Smooth muscle cell (in vitro differentiated cells): ENCODE measurements around the gene NPPB. TPM values are rescaled to one million over a fixed set of nuclear protein-coding genes. Genes with fewer than 3 reads are reported as not detected.
A peak's percentile ranks its signal among the peaks of the same experiment; 100 is the strongest.

ENCODE experiments used
- DNase-seq: peaks from one replicate; lab custom pipeline; 2025; ENCODE audit not compliant: unreplicated experiment; lab: John Stamatoyannopoulos, UW
- H2AFZ ChIP-seq: fragments of 200-600 bp; sonication (generic); 2 replicates; pipeline ENCODE4 v1.6.0; 2016; ENCODE audit warnings: antibody characterized with exemption, low read depth, mild to moderate bottlenecking
- H3F3A ChIP-seq: fragments of 200-600 bp; sonication (generic); 2 replicates; pipeline ENCODE4 v1.6.0; 2017; ENCODE audit warnings: antibody characterized with exemption, low read depth
- H3K27ac ChIP-seq: fragments of 200-600 bp; sonication (generic); 2 replicates; pipeline ENCODE4 v1.5.1; 2016; ENCODE audit warnings: low read depth, mild to moderate bottlenecking
- H3K27me3 ChIP-seq: fragments of 200-600 bp; sonication (generic); 2 replicates; pipeline ENCODE4 v1.6.1; 2016; ENCODE audit warnings: low read depth, mild to moderate bottlenecking
- H3K36me3 ChIP-seq: fragments of 200-600 bp; sonication (generic); 2 replicates; pipeline ENCODE4 v1.5.1; 2016; ENCODE audit warnings: low read depth
- H3K4me1 ChIP-seq: fragments of 200-600 bp; sonication (generic); 2 replicates; pipeline ENCODE4 v1.5.1; 2016; ENCODE audit warnings: low read depth
- H3K4me2 ChIP-seq: fragments of 200-600 bp; sonication (generic); 2 replicates; pipeline ENCODE4 v1.6.0; 2016; ENCODE audit warnings: mild to moderate bottlenecking
- H3K4me3 ChIP-seq: fragments of 200-600 bp; sonication (generic); 2 replicates; pipeline ENCODE4 v1.5.1; 2016; ENCODE audit warnings: mild to moderate bottlenecking
- H3K79me2 ChIP-seq: fragments of 200-600 bp; sonication (generic); 2 replicates; pipeline ENCODE4 v1.6.0; 2016; ENCODE audit warnings: low read depth, mild to moderate bottlenecking
- H3K9ac ChIP-seq: fragments of 200-600 bp; sonication (generic); 2 replicates; pipeline ENCODE4 v1.6.0; 2016; ENCODE audit warnings: low read depth
- H3K9me3 ChIP-seq: fragments of 200-600 bp; sonication (generic); replicated peaks from 2 replicates; pipeline ENCODE4 v1.5.1; 2016; ENCODE audit warnings: low read depth
- H4K20me1 ChIP-seq: fragments of 200-600 bp; sonication (generic); 2 replicates; pipeline ENCODE4 v1.6.0; 2016; ENCODE audit warnings: low read depth
- CTCF ChIP-seq: fragments of 200-600 bp; sonication (generic); IDR thresholded peaks from 2 replicates; pipeline ENCODE4 v1.5.1; 2017; ENCODE audit warnings: borderline replicate concordance, mild to moderate bottlenecking, antibody characterized with exemption; ENCODE audit not compliant: insufficient read depth, poor library complexity, severe bottlenecking
- WGBS: methylation state at CpG from one replicate; pipeline ENCODE4 v1.1.7; 2016; ENCODE audit warnings: low lambda C conversion rate; 5-methylcytosine and 5-hydroxymethylcytosine counted together
- polyA plus RNA-seq: library from polyadenylated mRNA; unstranded; fragments of >200 nt; fragmentation: Nextera tagmentation; extraction: Ambion mirVana; gene quantifications from 2 replicates; pipeline ENCODE4 v1.2.1, GENCODE V29; 2016
- total RNA-seq: library from RNA; depleted of rRNA; stranded (reverse); fragments of >200 nt; gene quantifications from 2 replicates; pipeline ENCODE4 v1.2.3, GENCODE V29; 2014

NPPB gene
- 6.7 and 9.5 TPM in 2 replicates for total RNA-seq
- polyA plus RNA-seq = 9.6 and 12.2 TPM in 2 replicates

- Histone ChIP-seq H3K4me2 (peak within 1 kb of the TSS; percentile 16), H3K4me1 (no peaks in the 10 kb centered on the region), H4K20me1 (no peaks in the 10 kb centered on the region), H3K4me3 (no peak within 1 kb of the TSS), H2AFZ (no peak within 1 kb of the TSS), H3K9ac (no peak within 1 kb of the TSS), H3K36me3 (no peaks in the 10 kb centered on the region), H3K27me3 (peaks cover 33% of the 10 kb centered on the region), H3F3A (no peaks in the 10 kb centered on the region), H3K27ac (no peak within 1 kb of the TSS), H3K79me2 (no peaks in the 10 kb centered on the region), H3K9me3 (no peaks in the 10 kb centered on the region)
- WGBS = 27% methylated on average over 16 of the region's 16 CpGs
- TF ChIP-seq CTCF = no peak
- DNase-seq = no peak
Measured at GRCh38 chr1:11858613-11858967, at the start of gene NPPB. Gene NPPB (minus strand): TSS chr1:11858945. CDS start chr1:11858833, 112 bp downstream.

GRCh38 chr1:11908095-11908675, 49.4 kb upstream of the NPPB start:
- peak overlapping the region; percentile 100 for H3K27ac ChIP-seq

GRCh38 chr1:11907275-11908094, 48.7 kb upstream of the NPPB start:
- Histone ChIP-seq H3K4me1 (no peaks in the 10 kb centered on the region), H3K27me3 (no peaks in the 10 kb centered on the region), H3K27ac (peak overlapping the region; percentile 100), H3F3A (peaks cover 10% of the 10 kb centered on the region), H3K36me3 (no peaks in the 10 kb centered on the region), H4K20me1 (no peaks in the 10 kb centered on the region), H3K9ac (peak overlapping the region; percentile 100), H3K79me2 (no peaks in the 10 kb centered on the region), H3K4me3 (peak overlapping the region; percentile 38), H3K9me3 (no peaks in the 10 kb centered on the region), H2AFZ (no peak overlapping the region), H3K4me2 (peak overlapping the region; percentile 79)
- DNase-seq = peak; percentile 38
- peak; percentile 62 for TF ChIP-seq CTCF
- WGBS = 16% methylated on average over 19 of the region's 19 CpGs

More at GRCh38 chr1:11908095-11908675, 49.4 kb upstream of the NPPB start:
- Histone ChIP-seq H4K20me1 (no peaks in the 10 kb centered on the region), H3K4me3 (peak overlapping the region; percentile 53), H3K79me2 (no peaks in the 10 kb centered on the region), H2AFZ (no peak overlapping the region), H3K4me2 (peak overlapping the region; percentile 82), H3K36me3 (no peaks in the 10 kb centered on the region), H3K27me3 (no peaks in the 10 kb centered on the region), H3K4me1 (no peaks in the 10 kb centered on the region), H3K9me3 (no peaks in the 10 kb centered on the region), H3K9ac (peak overlapping the region; percentile 100), H3F3A (peaks cover 10% of the 10 kb centered on the region)
- WGBS = under 1% methylated on average over 24 of the region's 24 CpGs
- no peak for DNase-seq
- no peak for TF ChIP-seq CTCF
